ENCODE results near the gene TCF25.
A peak's percentile ranks its signal among the peaks of the same experiment; 100 is the strongest.

Gene TCF25

GRCh38 chr16:89949756-89950155 is 76.4 kb downstream of the TCF25 start:
- DNase-seq: no peak

GRCh38 chr16:89951509-89951908 is 78.1 kb downstream of the TCF25 start:
- DNase-seq: no peak

GRCh38 chr16:89952049-89952448 is 78.7 kb downstream of the TCF25 start:
- no peak for DNase-seq

GRCh38 chr16:89952551-89952950 is 79.2 kb downstream of the TCF25 start:
- DNase-seq: no peak

- DNase-seq: no peak
Measured at GRCh38 chr16:89953671-89954406, 80.4 kb downstream of the TCF25 start.

GRCh38 chr16:89954462-89954861 is 81.1 kb downstream of the TCF25 start:
- DNase-seq: no peak

- DNase-seq: no peak
Measured at GRCh38 chr16:89955001-89955685, 81.8 kb downstream of the TCF25 start.

- DNase-seq: no peak
Measured at GRCh38 chr16:89956505-89957215, 83.3 kb downstream of the TCF25 start.

GRCh38 chr16:89957216-89957785 is 83.9 kb downstream of the TCF25 start:
- DNase-seq: no peak

GRCh38 chr16:89958068-89958467 is 84.7 kb downstream of the TCF25 start:
- peak in 1 of 2 experiments; percentile 40 for DNase-seq

- no peak for DNase-seq
Measured at GRCh38 chr16:89958596-89958995, 85.2 kb downstream of the TCF25 start.

GRCh38 chr16:89960966-89961365 is 87.6 kb downstream of the TCF25 start:
- no peak for DNase-seq
